ENCODE data around the gene ADRA2B.

DNA sequence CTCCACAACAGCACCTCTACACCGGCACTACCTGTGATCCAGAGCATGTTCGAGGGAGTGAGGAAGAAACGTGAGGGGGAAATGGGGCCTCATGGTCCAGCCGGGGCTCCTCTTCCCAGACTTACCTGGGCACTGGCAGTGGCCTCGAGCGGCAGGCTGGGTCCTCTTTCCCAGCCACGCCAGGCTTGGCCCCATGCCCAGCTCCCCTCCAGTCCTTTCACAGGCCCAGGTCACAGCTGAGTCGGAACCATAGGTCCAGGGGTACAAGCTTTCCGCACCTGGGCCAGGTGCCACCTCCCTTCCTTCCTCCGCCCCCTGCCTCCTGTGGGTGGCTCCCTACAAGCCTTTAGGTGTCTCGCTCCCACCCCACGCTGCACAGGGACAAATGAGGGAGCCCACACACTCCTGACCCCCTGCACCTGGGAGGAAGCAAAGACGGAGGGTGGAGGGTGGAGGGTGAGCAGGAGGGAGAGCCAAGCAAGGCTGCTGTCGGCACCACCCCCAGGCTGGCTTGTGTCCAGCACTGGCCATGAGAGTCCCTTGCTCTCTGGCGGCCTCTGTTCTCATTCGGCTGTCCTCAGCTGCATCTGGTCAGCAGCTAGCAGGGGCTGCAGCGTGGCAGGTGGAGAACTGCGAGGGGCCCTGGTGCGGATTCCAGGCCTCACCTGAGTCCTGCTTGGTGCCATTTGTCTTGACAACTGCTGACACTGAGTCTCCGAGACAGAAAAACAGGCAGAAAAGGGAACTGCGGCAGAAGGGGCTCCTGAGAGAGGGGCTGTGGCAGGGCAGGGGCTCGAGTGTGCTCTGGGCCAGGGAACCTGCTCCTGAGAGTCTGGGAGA is 26.8 kb downstream of the ADRA2B start:
- TF ChIP-seq, protein P1, sequence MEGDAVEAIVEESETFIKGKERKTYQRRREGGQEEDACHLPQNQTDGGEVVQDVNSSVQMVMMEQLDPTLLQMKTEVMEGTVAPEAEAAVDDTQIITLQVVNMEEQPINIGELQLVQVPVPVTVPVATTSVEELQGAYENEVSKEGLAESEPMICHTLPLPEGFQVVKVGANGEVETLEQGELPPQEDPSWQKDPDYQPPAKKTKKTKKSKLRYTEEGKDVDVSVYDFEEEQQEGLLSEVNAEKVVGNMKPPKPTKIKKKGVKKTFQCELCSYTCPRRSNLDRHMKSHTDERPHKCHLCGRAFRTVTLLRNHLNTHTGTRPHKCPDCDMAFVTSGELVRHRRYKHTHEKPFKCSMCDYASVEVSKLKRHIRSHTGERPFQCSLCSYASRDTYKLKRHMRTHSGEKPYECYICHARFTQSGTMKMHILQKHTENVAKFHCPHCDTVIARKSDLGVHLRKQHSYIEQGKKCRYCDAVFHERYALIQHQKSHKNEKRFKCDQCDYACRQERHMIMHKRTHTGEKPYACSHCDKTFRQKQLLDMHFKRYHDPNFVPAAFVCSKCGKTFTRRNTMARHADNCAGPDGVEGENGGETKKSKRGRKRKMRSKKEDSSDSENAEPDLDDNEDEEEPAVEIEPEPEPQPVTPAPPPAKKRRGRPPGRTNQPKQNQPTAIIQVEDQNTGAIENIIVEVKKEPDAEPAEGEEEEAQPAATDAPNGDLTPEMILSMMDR (IDR thresholded peaks at IDR 0.05): no peak
- TF ChIP-seq POLR2A (IDR thresholded peaks at IDR 0.05): no peak

Data from Peyer's patch (tissue), 4 donors.